IMR-90 (cell line): ENCODE results near the gene NHSL2. TPM values are rescaled to one million over a fixed set of nuclear protein-coding genes. Genes with fewer than 3 reads are reported as not detected.
A peak's percentile ranks its signal among the peaks of the same experiment; 100 is the strongest.

Experiments used
- ATAC-seq: fragments of 200-7000 bp; cut with Tn5 transposase; 2 replicates; pipeline ENCODE4 v1.9.1; 2020; ENCODE audit warnings: low read depth, mild to moderate bottlenecking, moderate library complexity
- BruUV-seq: library from RNA; stranded (reverse); fragments of 400-500 nt; replicated peaks from 2 replicates; lab custom pipeline; 2021; lab: Mats Ljungman, UMichigan
- CTCF ChIA-PET: fragments of 300-600 bp; formaldehyde crosslinking; extraction: SDS; loops from one replicate; lab custom pipeline; 2021; ENCODE audit warnings: antibody characterized with exemption; lab: Yijun Ruan, JAX
- POLR2A ChIA-PET: fragments of 300-600 bp; sonication (Branson Sonifier 250); formaldehyde crosslinking; loops from one replicate; lab custom pipeline; 2022; ENCODE audit warnings: antibody characterized with exemption; ENCODE audit not compliant: unreplicated experiment; lab: Charles Lee
- DNase-seq: peaks from one replicate; pipeline ENCODE4 v3.0.0; 2013
- H2AFZ ChIP-seq: replicated peaks from 2 replicates; pipeline ENCODE3; 2013; ENCODE audit warnings: low read length, mild to moderate bottlenecking; ENCODE audit not compliant: poor library complexity
- H2AK5ac ChIP-seq: 2 replicates; pipeline ENCODE4 v1.6.1; 2013; ENCODE audit warnings: low read depth, low read length, inconsistent platforms
- H2AK9ac ChIP-seq: replicated peaks from 2 replicates; pipeline ENCODE3; 2013; ENCODE audit warnings: mild to moderate bottlenecking, low read depth, low read length, moderate library complexity; ENCODE audit not compliant: poor library complexity
- H2BK120ac ChIP-seq: 2 replicates; pipeline ENCODE4 v1.6.1; 2013; ENCODE audit warnings: low read depth, low read length, inconsistent platforms
- H2BK15ac ChIP-seq: 3 replicates; pipeline ENCODE4 v1.6.1; 2013; ENCODE audit warnings: low read depth, low read length, inconsistent platforms
- H2BK20ac ChIP-seq: 2 replicates; pipeline ENCODE4 v1.6.1; 2013; ENCODE audit warnings: low read depth, mild to moderate bottlenecking, inconsistent platforms, low read length, moderate library complexity
- H2BK5ac ChIP-seq: 2 replicates; pipeline ENCODE4 v1.6.1; 2013; ENCODE audit warnings: mild to moderate bottlenecking, low read depth, low read length, inconsistent platforms; ENCODE audit not compliant: poor library complexity, severe bottlenecking
- H3K14ac ChIP-seq: replicated peaks from 2 replicates; pipeline ENCODE4 v1.6.1; 2013; ENCODE audit warnings: low read depth, low read length, inconsistent platforms
- H3K18ac ChIP-seq: 2 replicates; pipeline ENCODE4 v1.6.1; 2013; ENCODE audit warnings: low read depth, low read length, control low read depth
- H3K23ac ChIP-seq: 2 replicates; pipeline ENCODE4 v1.6.1; 2013; ENCODE audit warnings: low read depth, low read length, inconsistent platforms
- H3K27ac ChIP-seq: 2 replicates; pipeline ENCODE4 v1.5.1; 2013; ENCODE audit warnings: mild to moderate bottlenecking, control low read depth, low read length; ENCODE audit not compliant: insufficient read depth
- H3K27me3 ChIP-seq: 2 replicates; pipeline ENCODE4 v1.6.1; 2013; ENCODE audit warnings: low read length; ENCODE audit not compliant: control insufficient read depth, insufficient read depth
- H3K36me3 ChIP-seq: 2 replicates; pipeline ENCODE4 v1.6.1; 2013; ENCODE audit warnings: low read length, mixed read lengths; ENCODE audit not compliant: control insufficient read depth, insufficient read depth
- H3K4ac ChIP-seq: 2 replicates; pipeline ENCODE4 v1.6.1; 2013; ENCODE audit warnings: low read depth, low read length, inconsistent platforms
- H3K4me1 ChIP-seq: 2 replicates; pipeline ENCODE4 v1.6.1; 2013; ENCODE audit warnings: low read length, mixed read lengths; ENCODE audit not compliant: control insufficient read depth, insufficient read depth
- H3K4me2 ChIP-seq: 2 replicates; pipeline ENCODE4 v1.6.1; 2013; ENCODE audit warnings: low read depth, mild to moderate bottlenecking, control low read depth, low read length, moderate library complexity
- H3K4me3 ChIP-seq: 2 replicates; pipeline ENCODE4 v1.5.1; 2013; ENCODE audit warnings: low read depth, mild to moderate bottlenecking, control low read depth, low read length, moderate library complexity; ENCODE audit not compliant: insufficient read depth
- H3K56ac ChIP-seq: 2 replicates; pipeline ENCODE4 v1.6.1; 2013; ENCODE audit warnings: low read length, inconsistent platforms; ENCODE audit not compliant: insufficient read depth; ENCODE audit errors: extremely low read depth
- H3K79me1 ChIP-seq, 2 experiments: 2 replicates each; pipeline ENCODE4 v1.6.1; 2013; ENCODE audit warnings: low read length in 2 of 2, inconsistent platforms in 1 of 2, low read depth in 1 of 2
- H3K9ac ChIP-seq: 2 replicates; pipeline ENCODE4 v1.6.1; 2013; ENCODE audit warnings: low read depth, low read length, control low read depth
- H3K9me1 ChIP-seq: 2 replicates; pipeline ENCODE4 v1.6.1; 2013; ENCODE audit warnings: low read length, inconsistent platforms; ENCODE audit not compliant: insufficient read depth
- H3K9me3 ChIP-seq: 2 replicates; pipeline ENCODE4 v1.6.1; 2013; ENCODE audit warnings: low read length; ENCODE audit not compliant: control insufficient read depth, insufficient read depth
- H4K20me1 ChIP-seq: 2 replicates; pipeline ENCODE4 v1.6.1; 2013; ENCODE audit warnings: low read length, inconsistent platforms; ENCODE audit not compliant: insufficient read depth
- H4K5ac ChIP-seq: 2 replicates; pipeline ENCODE4 v1.6.1; 2013; ENCODE audit warnings: mild to moderate bottlenecking, low read depth, low read length, control low read depth
- H4K8ac ChIP-seq, 2 experiments: 2 replicates each; pipeline ENCODE4 v1.6.1; 2013; ENCODE audit warnings: low read depth in 2 of 2, low read length in 2 of 2, control low read depth in 1 of 2, inconsistent platforms in 1 of 2
- H4K91ac ChIP-seq: 2 replicates; pipeline ENCODE4 v1.6.1; 2013; ENCODE audit warnings: low read depth, low read length, inconsistent platforms; ENCODE audit not compliant: insufficient read depth
- CEBPB ChIP-seq: IDR thresholded peaks from 2 replicates; pipeline ENCODE4 v1.6.1; 2012; ENCODE audit warnings: low read depth, low read length, improper control_type of control experiment
- RAD21 ChIP-seq: IDR thresholded peaks from 2 replicates; pipeline ENCODE4 v1.6.1; 2012; ENCODE audit warnings: low read length, improper control_type of control experiment
- WGBS, 2 experiments: methylation state at CpG; one replicate each; pipeline versions ENCODE4 v1.1.5 to v1.1.7; 2013; ENCODE audit warnings: missing lambda C conversion rate in 2 of 2; ENCODE audit not compliant: insufficient read length in 1 of 2; ENCODE audit errors: extremely low coverage in 2 of 2; 5-methylcytosine and 5-hydroxymethylcytosine counted together
- dilution Hi-C: fragments of 300-500 bp; cut with HindIII; formaldehyde crosslinking; loops from one replicate; pipeline ENCODE4 v1.14.3; 2018; ENCODE audit warnings: low sequenced_read_pairs; ENCODE audit not compliant: unreplicated experiment
- in situ Hi-C: fragments of 300-500 bp; cut with MboI; formaldehyde crosslinking; loops from 3 replicates; pipeline ENCODE4 v1.14.3; 2019; ENCODE audit warnings: low sequenced_read_pairs, inconsistent platforms, mixed read lengths
- intact Hi-C: fragments of 100-400 bp; cut with micrococcal nuclease; formaldehyde crosslinking; loops from 2 replicates; pipeline ENCODE4 v1.10.0; 2022
- polyA plus RNA-seq, 3 experiments: library from polyadenylated mRNA; depleted of rRNA; stranded (reverse); fragments of >200 nt; gene quantifications; 2 replicates each; pipeline ENCODE4 v1.2.3, GENCODE V29; 2012; ENCODE audit warnings: low replicate concordance in 1 of 3
- total RNA-seq: library from RNA; depleted of rRNA; stranded (reverse); fragments of >200 nt; gene quantifications from 2 replicates; pipeline ENCODE4 v1.2.3, GENCODE V29; 2012

Gene NHSL2
- total and polyA plus RNA-seq, 2 of the 4 experiments (the other 2 are of a cell fraction), result 0.72 to 0.75 TPM

- no peak overlapping the region for H3K18ac ChIP-seq
- no peak overlapping the region for H3K4me3 ChIP-seq
- BruUV-seq, result no TSS peak
- H2BK20ac ChIP-seq, result no peak overlapping the region
- peak; percentile 5 for DNase-seq
- no peak overlapping the region for H2AK9ac ChIP-seq
- H3K27me3 ChIP-seq, result peaks cover 43% of the 10 kb centered on the region
- H4K91ac ChIP-seq, result no peak overlapping the region
- WGBS, 2 experiments, result 30% methylated on average over 2 of the region's 11 CpGs; no CpG with 5 or more reads in 1 of the 2 experiments
- H4K20me1 ChIP-seq, result no peaks in the 10 kb centered on the region
- intact Hi-C loops (no loop called here), in situ Hi-C loops (no loop called here), dilution Hi-C loops (no loop called here)
- H3K56ac ChIP-seq, result no peak overlapping the region
- POLR2A ChIA-PET, result no interaction called here
- TF ChIP-seq RAD21, result no peak
- no peak for TF ChIP-seq CEBPB
- no peak for ATAC-seq
- H3K27ac ChIP-seq, result no peak overlapping the region
- no peaks in the 10 kb centered on the region for H3K36me3 ChIP-seq
- H2AK5ac ChIP-seq, result no peak overlapping the region
- H4K5ac ChIP-seq, result no peak overlapping the region
- H3K9ac ChIP-seq, result no peak overlapping the region
- H3K23ac ChIP-seq, result no peak overlapping the region
- no peaks in the 10 kb centered on the region for H3K9me1 ChIP-seq
- CTCF ChIA-PET, result no interaction called here
- H2BK5ac ChIP-seq, result no peak overlapping the region
- no peak overlapping the region for H2BK15ac ChIP-seq
- H2BK120ac ChIP-seq, result no peak overlapping the region
- no peak overlapping the region for H3K14ac ChIP-seq
- no peak overlapping the region for H4K8ac ChIP-seq
- no peak overlapping the region for H3K4me2 ChIP-seq
- peaks cover 7% of the 10 kb centered on the region; the same call in 1 of the 2 replicates for H3K4me1 ChIP-seq
- no peak overlapping the region for H3K4ac ChIP-seq
- H3K9me3 ChIP-seq, result no peaks in the 10 kb centered on the region
- no peak overlapping the region for H2AFZ ChIP-seq
- H3K79me1 ChIP-seq, result no peaks in the 10 kb centered on the region
Observed at GRCh38 chrX:72123471-72124185, 213.0 kb downstream of the NHSL2 start.
